Measurements from ENCODE around the gene NPC1L1.

Gene NPC1L1

GRCh38 chr7:44587843-44588711 lies 46.9 kb upstream of the NPC1L1 start:
- Histone ChIP-seq H3F3A (ENCODE audit: control insufficient read depth, insufficient read depth) (no peaks in the 10 kb centered on the region; the same call in 1 of the 2 replicates), H3K79me2 (ENCODE audit: control insufficient read depth, low read length) (peaks cover under 1% of the 10 kb centered on the region; the same call in 1 of the 2 replicates), H3K4me2 (ENCODE audit: low read length) (peak overlapping the region; percentile 55), H3K27me3 (ENCODE audit: control insufficient read depth, low read length) (no peaks in the 10 kb centered on the region), H3K9me3 (ENCODE audit: control insufficient read depth, insufficient read depth, low read length) (no peaks in the 10 kb centered on the region), H3K36me3 (ENCODE audit: control insufficient read depth, low read length) (no peaks in the 10 kb centered on the region), H3K4me3 (ENCODE audit: low read length) (no peak overlapping the region), H3K4me1 (ENCODE audit: control insufficient read depth, low read length) (peaks cover 16% of the 10 kb centered on the region), H4K20me1 (ENCODE audit: control insufficient read depth, insufficient read depth, low read depth, low read length) (no peaks in the 10 kb centered on the region), H3K27ac (ENCODE audit: low read depth, low read length) (no peak overlapping the region), H3K9me2 (replicated peaks; ENCODE audit: control insufficient read depth, low read length) (no peaks in the 10 kb centered on the region)
- no peak for TF ChIP-seq EZH2phosphoT487 (IDR thresholded peaks at IDR 0.05; ENCODE audit: borderline replicate concordance, low read length)
- peak; percentile 88 for TF ChIP-seq CTCF (IDR thresholded peaks at IDR 0.05; ENCODE audit: low read depth, low read length, poor library complexity, severe bottlenecking)

- H3K4me3 ChIP-seq (ENCODE audit: low read length) = peak overlapping the region; percentile 90
- TF ChIP-seq EZH2phosphoT487 (IDR thresholded peaks at IDR 0.05; ENCODE audit: borderline replicate concordance, low read length) = no peak
- TF ChIP-seq CTCF (IDR thresholded peaks at IDR 0.05; ENCODE audit: low read depth, low read length, poor library complexity, severe bottlenecking) = no peak
- H3F3A ChIP-seq (ENCODE audit: control insufficient read depth, insufficient read depth) = peaks cover 7% of the 10 kb centered on the region; the same call in 1 of the 2 replicates
- H3K27me3 ChIP-seq (ENCODE audit: control insufficient read depth, low read length) = no peaks in the 10 kb centered on the region
- peaks cover 36% of the 10 kb centered on the region for H3K36me3 ChIP-seq (ENCODE audit: control insufficient read depth, low read length)
- H3K9me3 ChIP-seq (ENCODE audit: control insufficient read depth, insufficient read depth, low read length) = no peaks in the 10 kb centered on the region
- no peak overlapping the region for H3K27ac ChIP-seq (ENCODE audit: low read depth, low read length)
- H3K79me2 ChIP-seq (ENCODE audit: control insufficient read depth, low read length) = peaks cover 38% of the 10 kb centered on the region
- H3K4me2 ChIP-seq (ENCODE audit: low read length) = peak overlapping the region; percentile 80
- H3K9me2 ChIP-seq (replicated peaks; ENCODE audit: control insufficient read depth, low read length) = no peaks in the 10 kb centered on the region
- no peaks in the 10 kb centered on the region for H4K20me1 ChIP-seq (ENCODE audit: control insufficient read depth, insufficient read depth, low read depth, low read length)
- H3K4me1 ChIP-seq (ENCODE audit: control insufficient read depth, low read length) = peaks cover 35% of the 10 kb centered on the region
Measured at GRCh38 chr7:44583146-44583865, 42.2 kb upstream of the NPC1L1 start.

DNA sequence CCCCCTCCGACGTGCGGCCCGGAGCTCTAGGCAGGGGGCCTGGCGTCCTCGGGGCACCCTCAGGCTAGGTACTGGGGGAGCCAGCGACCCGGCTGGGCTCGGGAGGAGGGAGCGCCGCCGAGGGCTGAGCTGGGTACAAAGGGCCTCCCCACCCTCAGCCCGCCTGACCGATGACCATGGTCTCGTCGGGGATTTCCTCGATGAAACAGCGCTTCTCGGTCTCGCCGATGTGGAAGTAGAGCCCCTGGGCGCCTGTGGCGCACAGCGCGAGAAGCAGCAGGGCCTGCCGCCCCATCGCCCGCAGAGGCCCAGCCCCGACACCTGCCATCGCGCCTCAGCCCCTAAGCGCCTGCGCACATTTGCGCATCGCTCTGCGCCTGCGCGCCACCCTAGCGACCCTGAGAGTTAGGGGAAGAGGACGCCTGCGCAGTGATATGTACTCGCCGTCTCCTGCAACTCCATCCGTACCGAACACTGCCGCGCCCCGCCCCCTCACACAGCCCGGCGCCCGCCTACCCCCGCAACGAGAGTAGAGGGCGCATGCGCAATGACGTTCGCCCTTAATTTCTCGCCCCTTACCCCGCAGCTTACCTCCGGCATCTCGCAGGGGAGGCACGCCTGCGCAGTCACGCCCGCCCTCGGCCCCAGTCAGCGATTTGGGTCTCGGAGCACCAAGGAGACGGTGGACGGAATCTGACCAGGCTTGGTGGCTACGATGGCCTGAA lies 40.9 kb upstream of the NPC1L1 start, which contains the start of gene TMED4:
Gene TMED4 (minus strand): TSS at position 353 of the 725 bp plus-strand sequence. CDS start 25 bp downstream, at position 328.
- Histone ChIP-seq H3K27me3 (ENCODE audit: control insufficient read depth, low read length) (no peaks in the 10 kb centered on the region), H3K9me3 (ENCODE audit: control insufficient read depth, insufficient read depth, low read length) (no peaks in the 10 kb centered on the region), H3K4me2 (ENCODE audit: low read length) (peak within 1 kb of the TSS; percentile 95), H3F3A (ENCODE audit: control insufficient read depth, insufficient read depth) (0 out of 2 replicates have a peak, but pooled peaks cover 7% of the 10 kb centered on the region), H3K9me2 (replicated peaks; ENCODE audit: control insufficient read depth, low read length) (no peaks in the 10 kb centered on the region), H3K4me1 (ENCODE audit: control insufficient read depth, low read length) (peaks cover 30% of the 10 kb centered on the region), H4K20me1 (ENCODE audit: control insufficient read depth, insufficient read depth, low read depth, low read length) (no peaks in the 10 kb centered on the region), H3K4me3 (ENCODE audit: low read length) (peak within 1 kb of the TSS; percentile 90), H3K79me2 (ENCODE audit: control insufficient read depth, low read length) (peaks cover 43% of the 10 kb centered on the region), H3K27ac (ENCODE audit: low read depth, low read length) (peak within 1 kb of the TSS; percentile 69), H3K36me3 (ENCODE audit: control insufficient read depth, low read length) (peaks cover 42% of the 10 kb centered on the region)
- TF ChIP-seq EZH2phosphoT487 (IDR thresholded peaks at IDR 0.05; ENCODE audit: borderline replicate concordance, low read length) (no peak), CTCF (IDR thresholded peaks at IDR 0.05; ENCODE audit: low read depth, low read length, poor library complexity, severe bottlenecking) (no peak)

All from DOHH2 (cell line).